GM12874 (cell line): ENCODE results near the gene PRELP.

ENCODE experiments used
- TF ChIP-seq, protein P1 (sequence below): IDR thresholded peaks from 2 replicates; pipeline ENCODE4 v1.5.1; 2011; ENCODE audit warnings: low read depth, mild to moderate bottlenecking, control low read depth, low read length, moderate library complexity; ENCODE audit not compliant: insufficient read depth

Gene PRELP

GRCh38 chr1:203456577-203456976, 19.0 kb upstream of the PRELP start:
- TF ChIP-seq, protein P1, sequence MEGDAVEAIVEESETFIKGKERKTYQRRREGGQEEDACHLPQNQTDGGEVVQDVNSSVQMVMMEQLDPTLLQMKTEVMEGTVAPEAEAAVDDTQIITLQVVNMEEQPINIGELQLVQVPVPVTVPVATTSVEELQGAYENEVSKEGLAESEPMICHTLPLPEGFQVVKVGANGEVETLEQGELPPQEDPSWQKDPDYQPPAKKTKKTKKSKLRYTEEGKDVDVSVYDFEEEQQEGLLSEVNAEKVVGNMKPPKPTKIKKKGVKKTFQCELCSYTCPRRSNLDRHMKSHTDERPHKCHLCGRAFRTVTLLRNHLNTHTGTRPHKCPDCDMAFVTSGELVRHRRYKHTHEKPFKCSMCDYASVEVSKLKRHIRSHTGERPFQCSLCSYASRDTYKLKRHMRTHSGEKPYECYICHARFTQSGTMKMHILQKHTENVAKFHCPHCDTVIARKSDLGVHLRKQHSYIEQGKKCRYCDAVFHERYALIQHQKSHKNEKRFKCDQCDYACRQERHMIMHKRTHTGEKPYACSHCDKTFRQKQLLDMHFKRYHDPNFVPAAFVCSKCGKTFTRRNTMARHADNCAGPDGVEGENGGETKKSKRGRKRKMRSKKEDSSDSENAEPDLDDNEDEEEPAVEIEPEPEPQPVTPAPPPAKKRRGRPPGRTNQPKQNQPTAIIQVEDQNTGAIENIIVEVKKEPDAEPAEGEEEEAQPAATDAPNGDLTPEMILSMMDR, result no peak

DNA sequence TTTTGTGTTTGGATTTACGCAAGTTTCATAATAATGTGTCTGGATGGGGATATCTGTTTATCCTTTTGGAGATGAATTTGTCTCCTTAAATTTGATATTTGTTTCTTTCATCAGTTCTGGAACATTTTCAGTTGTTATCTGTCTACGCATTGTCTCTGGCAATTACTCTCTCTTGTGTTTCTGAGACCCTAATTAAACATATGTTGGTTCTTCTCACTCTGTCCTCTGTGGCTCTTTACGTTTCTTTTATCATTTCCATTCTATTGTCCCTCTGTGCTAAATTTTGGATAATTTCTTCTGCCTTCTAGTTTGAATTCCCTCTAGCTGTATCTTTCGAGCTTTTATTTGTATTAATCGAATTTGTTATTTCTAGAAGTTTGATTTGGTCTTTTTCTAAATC, 17.5 kb upstream of the PRELP start:
- TF ChIP-seq, protein P1, result no peak

DNA sequence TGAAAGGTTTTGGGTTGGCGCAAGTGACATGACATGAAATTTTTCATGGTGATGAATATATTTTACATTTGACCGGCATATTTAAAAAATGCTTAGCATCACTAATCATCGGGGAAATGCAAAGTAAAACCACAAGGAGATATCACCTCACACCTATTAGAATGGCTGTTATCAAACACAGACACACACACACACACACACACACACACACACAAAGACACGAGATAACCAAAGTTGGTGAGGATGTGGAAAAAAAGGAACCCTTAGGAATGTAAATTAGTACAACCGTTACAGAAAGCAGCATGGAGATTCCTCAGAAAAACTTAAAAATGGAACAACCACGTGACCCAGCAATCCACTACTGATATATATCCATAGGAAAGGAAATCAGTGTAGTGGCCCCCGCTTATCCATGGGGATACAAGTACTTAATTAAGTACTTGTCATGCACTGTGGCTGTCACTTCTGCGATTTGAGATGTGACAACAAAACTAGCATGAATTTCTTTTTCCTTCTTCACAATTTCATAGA, 15.9 kb upstream of the PRELP start:
- TF ChIP-seq, protein P1, result no peak

- TF ChIP-seq, protein P1, result no peak
These were observed 13.9 kb upstream of the PRELP start for GRCh38 chr1:203461717-203462116.

DNA sequence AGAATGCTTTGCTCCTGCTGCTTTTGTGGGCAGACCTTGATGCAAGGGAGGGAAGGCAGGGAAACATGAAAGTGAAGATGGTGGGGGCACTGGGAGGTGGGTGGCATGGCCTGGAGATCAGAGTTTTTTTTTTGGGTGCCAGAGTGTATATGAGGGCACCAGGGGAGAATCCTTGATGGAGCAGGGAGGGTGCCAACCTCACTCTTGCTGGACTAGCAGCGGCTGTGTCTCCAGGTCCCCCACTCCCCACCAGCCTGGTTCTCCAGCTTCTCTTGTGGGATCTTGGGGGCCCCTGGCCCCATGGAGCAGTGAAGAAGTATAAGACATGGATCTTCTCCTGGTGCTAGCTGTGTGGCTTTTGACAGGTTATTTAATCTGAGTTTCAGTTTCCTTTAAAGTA, 13.5 kb upstream of the PRELP start:
- TF ChIP-seq, protein P1, result no peak

GRCh38 chr1:203462878-203463277, 12.7 kb upstream of the PRELP start:
- TF ChIP-seq, protein P1, result no peak

GRCh38 chr1:203463469-203464062, 12.0 kb upstream of the PRELP start:
- TF ChIP-seq, protein P1, result no peak

DNA sequence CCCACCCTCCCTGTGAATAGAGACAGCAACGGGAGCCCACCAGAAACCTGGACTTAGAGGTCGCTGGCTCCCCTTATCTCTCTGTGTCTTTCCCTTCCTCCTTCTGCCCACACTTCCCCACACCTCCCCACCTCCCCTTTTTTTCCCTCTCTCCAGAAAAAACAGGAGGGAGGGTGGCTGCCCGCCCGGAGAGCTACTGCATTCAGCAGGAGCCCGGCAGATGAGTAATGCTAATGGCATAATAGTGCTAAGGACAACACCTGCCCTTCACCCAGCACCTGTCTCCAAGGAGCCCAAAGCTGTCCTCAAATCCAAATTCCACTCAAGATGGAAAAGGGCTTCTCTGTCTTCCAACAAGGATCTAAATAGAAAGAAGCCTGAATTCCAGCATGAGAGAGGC, 11.4 kb upstream of the PRELP start:
- TF ChIP-seq, protein P1, result no peak
